ENCODE measurements around the gene ECHDC3. TPM values are rescaled to one million over a fixed set of nuclear protein-coding genes. Genes with fewer than 3 reads are reported as not detected.
A peak's percentile ranks its signal among the peaks of the same experiment; 100 is the strongest.

The ECHDC3 gene
- total and polyA plus RNA-seq, 10 of the 15 experiments (the other 5 are each of a cell fraction or from before 2014, with no cell fraction given) = 0.16 to 10.0 (median 6.0) TPM

GRCh38 chr10:11724938-11725776 lies 17.0 kb upstream of the ECHDC3 start:
- no peak overlapping the region for H3K4me2 ChIP-seq (ENCODE audit: control insufficient read depth, insufficient read depth)
- H3K4me1 ChIP-seq (ENCODE audit: control insufficient read depth, insufficient read depth, low read length) = peaks cover 3% of the 10 kb centered on the region
- no peaks in the 10 kb centered on the region for H3K36me3 ChIP-seq (ENCODE audit: control insufficient read depth in 2 of 2, insufficient read depth in 2 of 2, low read length in 1 of 2)
- SMC1A ChIA-PET (ENCODE audit: uncharacterized antibody, unreplicated experiment) = interaction anchor here (0.5 to 9.7 kb wide), 20 partner anchors 26 to 228 kb away, joined by 3 to 67 read pairs (median 3); no protein-coding TSS in a partner anchor
- no peak overlapping the region for H3K4me3 ChIP-seq
- no peak overlapping the region for H3K9ac ChIP-seq (ENCODE audit: control insufficient read depth, insufficient read depth, low read length)
- POLR2A ChIA-PET = no interaction called here
- H3K79me2 ChIP-seq (ENCODE audit: control insufficient read depth, insufficient read depth, low read length) = no peaks in the 10 kb centered on the region
- ATAC-seq (peak; percentile 98), FAIRE-seq (peak; percentile 99), DNase-seq (ENCODE audit: low read depth, low spot score) (peak; percentile 60)
- WGBS (ENCODE audit: insufficient coverage, insufficient replicate concordance, low lambda C conversion rate, missing lambda C conversion rate) = 38% methylated on average over 20 of the region's 20 CpGs
- no peak overlapping the region for H3K27ac ChIP-seq (ENCODE audit: control insufficient read depth, insufficient read depth)
- intact Hi-C loops (cut with micrococcal nuclease; ENCODE audit: unreplicated experiment) (loop anchor here (1.0 kb wide), 2 partner anchors 33 to 210 kb away; no protein-coding TSS in a partner anchor), in situ Hi-C loops (cut with MboI) (loop anchor here (5.0 kb wide), 1 partner anchor 208 kb away; no protein-coding TSS in a partner anchor)
- H2AFZ ChIP-seq (ENCODE audit: control insufficient read depth, low read depth, low read length) = no peak overlapping the region; the same call in 1 of the 2 replicates
- no peaks in the 10 kb centered on the region for H4K20me1 ChIP-seq (ENCODE audit: control insufficient read depth, insufficient read depth)
- RAD21 ChIA-PET (ENCODE audit: unreplicated experiment) = interaction anchor here (0.6 to 4.9 kb wide), 21 partner anchors 26 to 301 kb away, joined by 3 to 45 read pairs (median 4); no protein-coding TSS in a partner anchor
- H3K9me3 ChIP-seq (replicated peaks; ENCODE audit: control insufficient read depth, insufficient read depth, low read length) = peaks cover 3% of the 10 kb centered on the region; the same call in 2 of the 3 replicates
- no peaks in the 10 kb centered on the region; a peak in 2 of 4 replicates for H3K27me3 ChIP-seq (replicated peaks in 1 of 2; ENCODE audit: control insufficient read depth in 2 of 2, insufficient read depth in 2 of 2, low read length in 1 of 2)
- peak; percentile 74 for TF ChIP-seq YY1 (IDR thresholded peaks at IDR 0.05; ENCODE audit: low read depth, low read length)
- TF ChIP-seq JUND (IDR thresholded peaks at IDR 0.05; ENCODE audit: low read depth, low read length) = no peak
- 0 out of 2 replicates have a peak, but pooled peaks have one; percentile 27 for TF ChIP-seq IRF4 (IDR thresholded peaks at IDR 0.05; ENCODE audit: low read depth, low read length)
- 0 out of 2 replicates have a peak, but pooled peaks have one; percentile 54 for TF ChIP-seq MEF2A (IDR thresholded peaks at IDR 0.05; ENCODE audit: insufficient read depth, low read depth, low read length)
- TF ChIP-seq SMC3 (IDR thresholded peaks at IDR 0.05; ENCODE audit: borderline replicate concordance, low read length) = peak; percentile 99
- TF ChIP-seq USF2 (IDR thresholded peaks at IDR 0.05; ENCODE audit: borderline replicate concordance, low read depth, low read length) = no peak
- no peak for TF ChIP-seq EZH2 (IDR thresholded peaks at IDR 0.05; ENCODE audit: borderline replicate concordance, control insufficient read depth, low read depth, low read length)
- no peak for TF ChIP-seq PRDM15 (CRISPR knock-in tag; IDR thresholded peaks at IDR 0.05)
- TF ChIP-seq ZNF207 (IDR thresholded peaks at IDR 0.05; ENCODE audit: borderline replicate concordance) = 0 out of 2 replicates have a peak, but pooled peaks have one; percentile 30
- TF ChIP-seq POU2F2 (IDR thresholded peaks at IDR 0.05; ENCODE audit: borderline replicate concordance, low read depth, low read length) = 0 out of 3 replicates have a peak, but pooled peaks have one; percentile 29
- peak; percentile 81 to 92 (median 90) for TF ChIP-seq CTCF (IDR thresholded peaks at IDR 0.05 in 2 of 3, conservative IDR thresholded peaks at IDR 0.05 in 1 of 3; ENCODE audit: control insufficient read depth in 2 of 3, extremely low read depth in 1 of 3, insufficient read depth in 1 of 3, low read depth in 3 of 3, low read length in 3 of 3)
- TF ChIP-seq TCF12 (IDR thresholded peaks at IDR 0.05; ENCODE audit: low read depth, low read length) = 0 out of 2 replicates have a peak, but pooled peaks have one; percentile 23
- 0 out of 2 replicates have a peak, but pooled peaks have one; percentile 18 for TF ChIP-seq RUNX3 (IDR thresholded peaks at IDR 0.05; ENCODE audit: low read length)
- peak; percentile 100 for TF ChIP-seq RAD21 (IDR thresholded peaks at IDR 0.05; ENCODE audit: insufficient read depth, low read depth, low read length)
- TF ChIP-seq FOXM1 (IDR thresholded peaks at IDR 0.05; ENCODE audit: low read depth, low read length) = peak; percentile 56; the same call in 1 of the 2 replicates
- no TSS peak for BruUV-seq (replicated peaks)
- CTCF ChIA-PET = interaction anchor here (0.6 to 11.9 kb wide), 26 partner anchors 9 to 248 kb away, joined by 3 to 100 read pairs (median 4); no protein-coding TSS in a partner anchor
